CD4-positive, CD25-positive, alpha-beta regulatory T cell (primary cell): Measurements from ENCODE around the gene UTY. TPM values are rescaled to one million over a fixed set of nuclear protein-coding genes. Genes with fewer than 3 reads are reported as not detected.

Experiments used
- ATAC-seq, 2 donors: fragments of 150-1000 bp; cut with Tn5 transposase; one replicate each; pipeline ENCODE4 v1.10.0; 2021; ENCODE audit warnings: low read depth in 2 of 2, moderate number of reproducible peaks in 2 of 2, moderate library complexity in 1 of 2
- DNase-seq, 3 donors: peaks; one replicate each; pipeline versions ENCODE4 v3.0.0 to v3.0.0-alpha.2; 2012 to 2022; ENCODE audit warnings: mixed read lengths in 1 of 3
- H3K27ac ChIP-seq: one replicate; pipeline ENCODE4 v1.7.0; 2013; ENCODE audit warnings: mild to moderate bottlenecking, low read length; ENCODE audit not compliant: insufficient read depth, poor library complexity, severe bottlenecking
- H3K27me3 ChIP-seq: one replicate; pipeline ENCODE4 v1.7.0; 2013; ENCODE audit warnings: low read length; ENCODE audit not compliant: control insufficient read depth, insufficient read depth
- H3K36me3 ChIP-seq: one replicate; pipeline ENCODE4 v1.7.0; 2013; ENCODE audit warnings: mild to moderate bottlenecking, low read length, moderate library complexity; ENCODE audit not compliant: control insufficient read depth, insufficient read depth
- H3K4me1 ChIP-seq: 2 replicates; pipeline ENCODE4 v1.7.0; 2013; ENCODE audit warnings: mild to moderate bottlenecking, low read length; ENCODE audit not compliant: insufficient read depth, control insufficient read depth, poor library complexity, severe bottlenecking
- H3K4me3 ChIP-seq: one replicate; pipeline ENCODE4 v1.7.0; 2013; ENCODE audit warnings: low read depth, mild to moderate bottlenecking, low read length, moderate library complexity
- H3K9me3 ChIP-seq, 2 experiments: 1 replicate in 1 of 2; 2 replicates in 1 of 2; pipeline ENCODE4 v1.7.0; 2013; ENCODE audit warnings: low read length in 2 of 2, mild to moderate bottlenecking in 1 of 2, moderate library complexity in 1 of 2; ENCODE audit not compliant: control insufficient read depth in 2 of 2
- H3K27ac Mint-ChIP-seq, 3 donors: one replicate each; pipeline ENCODE4 v1.8.0; 2020 to 2022; ENCODE audit warnings: mild to moderate bottlenecking in 3 of 3, mixed read lengths in 3 of 3, moderate library complexity in 2 of 3
- H3K27me3 Mint-ChIP-seq: one replicate; pipeline ENCODE4 v1.8.0; 2022; ENCODE audit warnings: mild to moderate bottlenecking, mixed read lengths
- H3K36me3 Mint-ChIP-seq: one replicate; pipeline ENCODE4 v1.8.0; 2020; ENCODE audit warnings: mixed read lengths
- H3K4me1 Mint-ChIP-seq, 4 donors: one replicate each; pipeline ENCODE4 v1.8.0; 2020 to 2022; ENCODE audit warnings: mixed read lengths in 4 of 4, mild to moderate bottlenecking in 1 of 4
- H3K4me3 Mint-ChIP-seq, 4 donors: one replicate each; pipeline ENCODE4 v1.8.0; 2020 to 2022; ENCODE audit warnings: mild to moderate bottlenecking in 4 of 4, mixed read lengths in 4 of 4, moderate library complexity in 3 of 4
- H3K9me3 Mint-ChIP-seq, 7 donors: one replicate each; pipeline ENCODE4 v1.8.0; 2020 to 2022; ENCODE audit warnings: mixed read lengths in 7 of 7, mild to moderate bottlenecking in 3 of 7, moderate library complexity in 2 of 7
- polyA plus RNA-seq, 4 donors: library from polyadenylated mRNA; unstranded; fragments of 300-500 nt; fragmentation: Illumina TruSeq; gene quantifications; one replicate each; pipeline ENCODE4 v1.2.3, GENCODE V29; 2021
- total RNA-seq: library from RNA; stranded (reverse); gene quantifications from one replicate; pipeline ENCODE4 v1.2.3, GENCODE V29; 2022

Gene UTY
- total and polyA plus RNA-seq, 5 donors from 2014 or later: 14.6 TPM; not detected in 4

- no peak overlapping the region for H3K27ac ChIP-seq
- H3K4me1 Mint-ChIP-seq: peaks cover 0 to 9% (median 5%) of the 10 kb centered on the region in 4 donors
- H3K9me3 ChIP-seq: no peaks in the 10 kb centered on the region
- H3K4me3 Mint-ChIP-seq: no peak overlapping the region
- DNase-seq: no peak
- H3K4me1 ChIP-seq: no peaks in the 10 kb centered on the region
- no peak overlapping the region for H3K4me3 ChIP-seq
- H3K27ac Mint-ChIP-seq: peak overlapping the region in 1 of 3 donors; percentile 38
- H3K36me3 Mint-ChIP-seq: no peaks in the 10 kb centered on the region
- peaks cover 8% of the 10 kb centered on the region for H3K36me3 ChIP-seq
- no peak for ATAC-seq
- no peaks in the 10 kb centered on the region for H3K27me3 ChIP-seq
- H3K9me3 Mint-ChIP-seq: no peaks in the 10 kb centered on the region
- H3K27me3 Mint-ChIP-seq: no peaks in the 10 kb centered on the region
Measured at GRCh38 chrY:13362662-13363061, 117.2 kb downstream of the UTY start.

DNA sequence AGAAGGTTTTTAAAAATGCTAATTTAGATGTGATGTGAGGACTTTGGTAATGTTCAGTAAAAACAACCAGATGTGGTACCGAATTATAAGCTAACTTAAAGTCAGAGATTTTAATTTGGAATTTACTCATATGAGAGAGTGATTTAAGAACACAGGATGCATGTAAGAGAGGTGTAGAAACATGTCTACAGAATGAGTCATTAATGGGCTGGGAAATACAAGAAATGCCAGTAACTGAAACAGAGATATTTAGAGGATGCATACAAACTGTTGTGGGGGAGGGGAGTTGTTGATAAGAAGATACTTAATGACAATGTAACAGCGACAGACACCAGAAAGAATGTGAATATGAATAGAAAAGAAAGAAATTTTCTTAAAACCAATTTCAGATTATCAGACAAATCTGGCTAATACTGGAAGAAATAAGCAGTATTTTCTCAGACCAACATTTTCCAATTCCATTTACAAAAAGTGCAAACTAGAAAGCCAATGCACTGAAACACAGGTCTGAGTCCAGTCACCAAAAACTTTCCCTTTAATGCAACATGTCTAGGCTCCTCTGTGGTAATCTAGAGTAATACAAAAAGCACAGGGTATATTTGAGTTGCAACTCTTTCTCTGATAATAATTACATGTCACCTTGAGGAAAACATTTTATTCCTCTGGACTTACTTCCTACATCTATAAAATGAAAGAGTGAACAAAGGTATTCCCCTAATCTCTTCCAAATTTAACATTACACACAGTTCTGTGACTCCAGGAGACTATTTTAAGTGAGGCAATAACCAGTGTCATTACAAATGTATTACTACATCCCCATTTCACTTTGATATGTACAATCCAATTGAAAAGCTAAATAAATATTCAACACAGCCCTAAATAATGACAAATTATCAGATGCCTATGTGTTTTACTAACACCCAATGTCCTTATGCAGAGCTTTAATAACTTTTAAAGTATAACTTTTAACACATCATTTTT is 117.9 kb downstream of the UTY start:
- H3K27ac Mint-ChIP-seq: peak overlapping the region in 1 of 3 donors; percentile 38

GRCh38 chrY:13351443-13351842 is 128.4 kb downstream of the UTY start:
- H3K27ac ChIP-seq: no peak overlapping the region
- no peaks in the 10 kb centered on the region for H3K36me3 Mint-ChIP-seq
- no peak overlapping the region for H3K4me3 Mint-ChIP-seq
- no peaks in the 10 kb centered on the region for H3K9me3 Mint-ChIP-seq
- no peaks in the 10 kb centered on the region for H3K4me1 ChIP-seq
- no peaks in the 10 kb centered on the region for H3K9me3 ChIP-seq
- peaks cover 39% of the 10 kb centered on the region for H3K36me3 ChIP-seq
- no peak for DNase-seq
- no peak overlapping the region for H3K4me3 ChIP-seq
- no peaks in the 10 kb centered on the region for H3K27me3 ChIP-seq
- H3K27ac Mint-ChIP-seq: no peak overlapping the region
- H3K4me1 Mint-ChIP-seq: peaks cover 0 to 5% (median 0%) of the 10 kb centered on the region in 4 donors
- H3K27me3 Mint-ChIP-seq: no peaks in the 10 kb centered on the region
- ATAC-seq: no peak

More for the DNA sequence above, 117.9 kb downstream of the UTY start:
- no peaks in the 10 kb centered on the region for H3K4me1 ChIP-seq
- peaks cover 0 to 9% (median 5%) of the 10 kb centered on the region in 4 donors for H3K4me1 Mint-ChIP-seq
- no peaks in the 10 kb centered on the region for H3K36me3 Mint-ChIP-seq
- no peaks in the 10 kb centered on the region for H3K9me3 ChIP-seq
- H3K27me3 ChIP-seq: no peaks in the 10 kb centered on the region
- H3K36me3 ChIP-seq: peaks cover 8% of the 10 kb centered on the region
- H3K9me3 Mint-ChIP-seq: no peaks in the 10 kb centered on the region
- H3K4me3 Mint-ChIP-seq: no peak overlapping the region
- no peak overlapping the region for H3K4me3 ChIP-seq
- ATAC-seq: peak in 1 of 2 donors; percentile 28
- no peak for DNase-seq
- no peak overlapping the region for H3K27ac ChIP-seq
- no peaks in the 10 kb centered on the region for H3K27me3 Mint-ChIP-seq

GRCh38 chrY:13347106-13347505 is 132.7 kb downstream of the UTY start:
- Histone ChIP-seq H3K9me3 (no peaks in the 10 kb centered on the region), H3K27me3 (no peaks in the 10 kb centered on the region), H3K4me3 (no peak overlapping the region), H3K4me1 (no peaks in the 10 kb centered on the region), H3K27ac (no peak overlapping the region), H3K36me3 (peaks cover 15% of the 10 kb centered on the region)
- no peak for DNase-seq
- ATAC-seq: no peak
- H3K27me3 Mint-ChIP-seq: no peaks in the 10 kb centered on the region
- no peak overlapping the region for H3K4me3 Mint-ChIP-seq
- no peaks in the 10 kb centered on the region for H3K9me3 Mint-ChIP-seq
- H3K36me3 Mint-ChIP-seq: no peaks in the 10 kb centered on the region
- H3K4me1 Mint-ChIP-seq: peaks cover 0 to 10% (median 4%) of the 10 kb centered on the region in 4 donors
- no peak overlapping the region for H3K27ac Mint-ChIP-seq

- Histone ChIP-seq H3K4me1 (no peaks in the 10 kb centered on the region), H3K9me3 (no peaks in the 10 kb centered on the region), H3K36me3 (peaks cover 13% of the 10 kb centered on the region), H3K27me3 (no peaks in the 10 kb centered on the region), H3K27ac (no peak overlapping the region), H3K4me3 (no peak overlapping the region)
- H3K27ac Mint-ChIP-seq: no peak overlapping the region
- H3K27me3 Mint-ChIP-seq: no peaks in the 10 kb centered on the region
- no peak for ATAC-seq
- no peak overlapping the region for H3K4me3 Mint-ChIP-seq
- H3K36me3 Mint-ChIP-seq: no peaks in the 10 kb centered on the region
- H3K4me1 Mint-ChIP-seq: peaks cover 0 to 7% (median 4%) of the 10 kb centered on the region in 4 donors
- DNase-seq: no peak
- no peaks in the 10 kb centered on the region for H3K9me3 Mint-ChIP-seq
Measured at GRCh38 chrY:13345549-13345948, 134.3 kb downstream of the UTY start.

DNA sequence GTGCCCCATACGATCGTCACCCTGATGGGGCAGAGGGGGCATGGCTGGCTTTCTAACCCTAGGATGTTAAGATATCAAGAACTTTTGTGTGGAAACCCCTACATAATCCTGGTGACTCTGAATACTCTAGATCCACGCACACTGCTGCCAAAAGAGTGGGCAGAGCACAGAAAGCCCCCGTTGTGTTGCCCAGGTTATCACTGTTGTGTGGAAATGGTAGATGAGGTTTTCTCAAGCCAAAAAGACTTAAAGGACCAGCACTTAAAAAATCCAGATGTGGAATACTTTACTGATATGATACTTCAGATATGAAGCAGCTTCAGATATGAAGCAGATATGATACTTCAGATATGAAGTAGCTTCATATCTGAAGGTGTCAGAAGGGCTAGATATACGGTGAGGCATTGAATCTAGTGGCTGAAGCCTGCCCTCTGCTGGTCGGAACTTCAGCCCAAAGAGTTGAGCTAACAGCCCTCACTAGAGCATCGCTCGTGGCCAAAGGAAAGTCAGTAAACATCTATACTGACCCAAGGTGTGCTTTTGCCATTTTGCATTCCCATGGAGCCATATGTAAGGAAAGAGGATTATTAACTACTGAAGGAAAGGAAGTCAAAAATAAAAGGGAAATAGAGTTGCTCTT is 136.4 kb downstream of the UTY start:
- Histone ChIP-seq H3K36me3 (peaks cover 20% of the 10 kb centered on the region), H3K9me3 (no peaks in the 10 kb centered on the region), H3K4me1 (no peaks in the 10 kb centered on the region), H3K27ac (no peak overlapping the region), H3K4me3 (no peak overlapping the region), H3K27me3 (no peaks in the 10 kb centered on the region)
- H3K4me3 Mint-ChIP-seq: no peak overlapping the region
- H3K4me1 Mint-ChIP-seq: peaks cover 0 to 13% (median 4%) of the 10 kb centered on the region in 4 donors
- no peaks in the 10 kb centered on the region for H3K9me3 Mint-ChIP-seq
- no peaks in the 10 kb centered on the region for H3K27me3 Mint-ChIP-seq
- DNase-seq (peak in 1 of 3 donors; percentile 2), ATAC-seq (peak; percentile 50 to 71)
- no peaks in the 10 kb centered on the region for H3K36me3 Mint-ChIP-seq
- no peak overlapping the region for H3K27ac Mint-ChIP-seq

DNA sequence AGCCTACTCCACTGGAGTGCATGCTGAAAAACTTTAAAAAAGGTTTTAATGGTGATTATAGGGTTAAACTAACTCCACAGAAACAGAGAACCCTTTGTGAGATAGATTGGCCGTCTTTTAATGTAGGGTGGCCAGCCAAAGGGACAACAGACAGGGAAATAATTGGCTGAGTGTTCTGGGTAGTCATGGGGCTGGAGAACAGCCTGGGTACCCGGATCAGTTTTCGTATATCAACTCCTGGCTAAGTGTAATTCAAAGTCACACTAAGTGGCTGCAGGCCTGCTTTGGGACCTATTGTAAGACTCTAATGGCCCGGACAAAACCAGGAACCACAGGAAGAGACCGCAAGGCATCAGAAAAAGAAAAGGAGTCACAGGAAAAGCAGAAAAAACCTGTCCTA is 139.9 kb downstream of the UTY start:
- H3K27ac ChIP-seq: no peak overlapping the region
- H3K4me1 ChIP-seq: no peaks in the 10 kb centered on the region
- no peak for DNase-seq
- Mint-ChIP-seq H3K27me3 (no peaks in the 10 kb centered on the region), H3K9me3 (no peaks in the 10 kb centered on the region), H3K4me1 (peaks cover 0 to 13% (median 5%) of the 10 kb centered on the region in 4 donors), H3K4me3 (no peak overlapping the region), H3K36me3 (no peaks in the 10 kb centered on the region), H3K27ac (no peak overlapping the region)
- H3K36me3 ChIP-seq: peaks cover 37% of the 10 kb centered on the region
- no peak for ATAC-seq
- no peaks in the 10 kb centered on the region for H3K9me3 ChIP-seq
- H3K4me3 ChIP-seq: no peak overlapping the region
- no peaks in the 10 kb centered on the region for H3K27me3 ChIP-seq
